Naive thymus-derived CD4-positive, alpha-beta T cell (primary cell): ENCODE measurements around the gene ARPC1B. TPM values are rescaled to one million over a fixed set of nuclear protein-coding genes. Genes with fewer than 3 reads are reported as not detected.

Experiments
- ATAC-seq: fragments of 150-1000 bp; cut with Tn5 transposase; 2 replicates; pipeline ENCODE4 v1.10.0; 2021; ENCODE audit warnings: mild to moderate bottlenecking, moderate library complexity
- CTCF ChIA-PET: fragments of 350-600 bp; sonication (Branson Sonifier 250); formaldehyde crosslinking; loops from one replicate; lab custom pipeline; 2021; ENCODE audit warnings: antibody characterized with exemption; lab: Charles Lee
- POLR2A ChIA-PET: fragments of 350-600 bp; sonication (Branson Sonifier 250); formaldehyde crosslinking; loops from one replicate; lab custom pipeline; 2021; ENCODE audit warnings: antibody characterized with exemption, inconsistent platforms; lab: Charles Lee
- DNase-seq, 9 donors: peaks; one replicate each; pipeline versions ENCODE4 v3.0.0 to v3.0.0-alpha.2; 2020 to 2022; ENCODE audit warnings: mixed read lengths in 1 of 9
- H3K27ac ChIP-seq: one replicate; pipeline ENCODE4 v1.7.0; 2013; ENCODE audit warnings: mild to moderate bottlenecking, low read depth, low read length, moderate library complexity
- H3K27me3 ChIP-seq, 2 donors: one replicate each; pipeline ENCODE4 v1.7.0; 2013; ENCODE audit warnings: low read length in 2 of 2, mild to moderate bottlenecking in 2 of 2, moderate library complexity in 2 of 2; ENCODE audit not compliant: control insufficient read depth in 2 of 2, insufficient read depth in 2 of 2
- H3K36me3 ChIP-seq, 3 experiments: 1 replicate in 2 of 3; 2 replicates in 1 of 3; pipeline ENCODE4 v1.7.0; 2013; ENCODE audit warnings: low read length in 3 of 3, mild to moderate bottlenecking in 3 of 3, moderate library complexity in 1 of 3; ENCODE audit not compliant: insufficient read depth in 3 of 3, control insufficient read depth in 2 of 3
- H3K4me1 ChIP-seq, 2 donors: one replicate each; pipeline ENCODE4 v1.7.0; 2013; ENCODE audit warnings: low read length in 2 of 2, mild to moderate bottlenecking in 2 of 2, moderate library complexity in 1 of 2; ENCODE audit not compliant: control insufficient read depth in 2 of 2, insufficient read depth in 2 of 2
- H3K4me3 ChIP-seq: 2 replicates; pipeline ENCODE4 v1.7.0; 2013; ENCODE audit warnings: mild to moderate bottlenecking, low read length
- H3K9me3 ChIP-seq, 3 experiments: 1 replicate in 2 of 3; 2 replicates in 1 of 3; pipeline ENCODE4 v1.7.0; 2013; ENCODE audit warnings: low read length in 3 of 3; ENCODE audit not compliant: control insufficient read depth in 2 of 3
- H3K27ac Mint-ChIP-seq, 9 donors: one replicate each; pipeline ENCODE4 v1.8.0; 2020 to 2022; ENCODE audit warnings: mixed read lengths in 9 of 9, mild to moderate bottlenecking in 8 of 9, moderate library complexity in 5 of 9, inconsistent platforms in 2 of 9
- H3K27me3 Mint-ChIP-seq, 5 donors: one replicate each; pipeline ENCODE4 v1.8.0; 2021 to 2022; ENCODE audit warnings: mixed read lengths in 5 of 5, mild to moderate bottlenecking in 1 of 5
- H3K36me3 Mint-ChIP-seq, 5 donors: one replicate each; pipeline ENCODE4 v1.8.0; 2020 to 2022; ENCODE audit warnings: mixed read lengths in 5 of 5, mild to moderate bottlenecking in 3 of 5, inconsistent platforms in 1 of 5
- H3K4me1 Mint-ChIP-seq, 7 donors: one replicate each; pipeline ENCODE4 v1.8.0; 2020 to 2022; ENCODE audit warnings: mixed read lengths in 7 of 7, mild to moderate bottlenecking in 3 of 7, inconsistent platforms in 1 of 7
- H3K4me3 Mint-ChIP-seq, 10 donors: one replicate each; pipeline ENCODE4 v1.8.0; 2020 to 2022; ENCODE audit warnings: mild to moderate bottlenecking in 10 of 10, mixed read lengths in 10 of 10, moderate library complexity in 6 of 10, inconsistent platforms in 2 of 10
- H3K9me3 Mint-ChIP-seq, 11 donors: one replicate each; pipeline ENCODE4 v1.8.0; 2020 to 2022; ENCODE audit warnings: mixed read lengths in 11 of 11, mild to moderate bottlenecking in 4 of 11, inconsistent platforms in 1 of 11, moderate library complexity in 1 of 11
- intact Hi-C, 2 donors: fragments of 100-400 bp; cut with micrococcal nuclease; formaldehyde crosslinking; loops; one replicate each; pipeline ENCODE4 v1.15.1; 2023
- polyA plus RNA-seq, 2 donors: library from polyadenylated mRNA; unstranded; fragments of 300-500 nt; fragmentation: Illumina TruSeq; gene quantifications; one replicate each; pipeline ENCODE4 v1.2.3, GENCODE V29; 2021
- total RNA-seq, 6 experiments: library from RNA in 5 of 6; stranded (reverse) in 5 of 6; gene quantifications; 1 replicate in 5 of 6; 2 replicates in 1 of 6; pipeline ENCODE4 v1.2.3 and lab custom pipeline; 2021 to 2026

Gene ARPC1B
- total and polyA plus RNA-seq, 7 experiments from 2014 or later: 88.1 to 575 (median 217) TPM

- no peak overlapping the region for H3K27ac ChIP-seq
- H3K9me3 Mint-ChIP-seq: no peaks in the 10 kb centered on the region
- no peak overlapping the region for H3K4me3 Mint-ChIP-seq
These were observed 9.0 kb upstream of the ARPC1B start for GRCh38 chr7:99365318-99366141.

GRCh38 chr7:99366646-99367045, 7.9 kb upstream of the ARPC1B start:
- ChIA-PET CTCF (interaction anchor here (0.6 to 1.0 kb wide), 3 partner anchors 19 to 539 kb away, joined by 3 to 4 read pairs (median 4); no protein-coding TSS in a partner anchor), POLR2A (interaction anchor here (1.3 kb wide), 1 partner anchor 13 kb away, joined by 4 read pairs; no protein-coding TSS in a partner anchor)
- Histone ChIP-seq H3K9me3 (no peaks in the 10 kb centered on the region), H3K36me3 (peaks cover 10 to 50% (median 18%) of the 10 kb centered on the region in 3 experiments), H3K4me3 (no peak overlapping the region), H3K27me3 (no peaks in the 10 kb centered on the region), H3K27ac (no peak overlapping the region), H3K4me1 (no peaks in the 10 kb centered on the region)
- H3K9me3 Mint-ChIP-seq: no peaks in the 10 kb centered on the region
- intact Hi-C loops: loop anchor here (5.0 kb wide), 2 partner anchors 39 to 471 kb away; partner anchors contain the start of gene ARPC1A (in 1 of the 2)
- DNase-seq: no peak
- H3K4me1 Mint-ChIP-seq: peaks cover 0 to 12% (median 0%) of the 10 kb centered on the region in 7 donors
- H3K36me3 Mint-ChIP-seq: peaks cover 0 to 10% (median 7%) of the 10 kb centered on the region in 5 donors
- H3K27ac Mint-ChIP-seq: peak overlapping the region in 1 of 9 donors; percentile 21
- no peak overlapping the region for H3K4me3 Mint-ChIP-seq
- no peaks in the 10 kb centered on the region for H3K27me3 Mint-ChIP-seq
- ATAC-seq: no peak

More at GRCh38 chr7:99365318-99366141, 9.0 kb upstream of the ARPC1B start:
- Histone ChIP-seq H3K9me3 (no peaks in the 10 kb centered on the region), H3K4me1 (no peaks in the 10 kb centered on the region), H3K36me3 (peaks cover 10 to 61% (median 18%) of the 10 kb centered on the region in 3 experiments), H3K27me3 (no peaks in the 10 kb centered on the region), H3K4me3 (no peak overlapping the region)
- Mint-ChIP-seq H3K27ac (peak overlapping the region in 5 of 9 donors; percentile 20 to 81 (median 22)), H3K36me3 (peaks cover 0 to 10% (median 7%) of the 10 kb centered on the region in 5 donors), H3K27me3 (no peaks in the 10 kb centered on the region), H3K4me1 (peaks cover 0 to 12% (median 0%) of the 10 kb centered on the region in 7 donors)
- intact Hi-C loops: loop anchor here (1.0 to 5.0 kb wide), 5 partner anchors 9 to 472 kb away; partner anchors contain the start of genes ARPC1A (in 1 of the 2), ARPC1B (in 1 of the 2), BUD31 (in 1 of the 2) and PDAP1 (in 1 of the 2)
- DNase-seq (peak; percentile 49 to 77 (median 64)), ATAC-seq (peak; percentile 97)
- ChIA-PET POLR2A (interaction anchor here (1.1 to 1.6 kb wide), 3 partner anchors 28 to 134 kb away, joined by 3 read pairs; partner anchors contain the start of gene ZNF394), CTCF (interaction anchor here (0.6 to 2.6 kb wide), 17 partner anchors 12 to 540 kb away, joined by 3 to 21 read pairs (median 4); partner anchors contain the start of genes BUD31, PDAP1 and ZNF394)

DNA sequence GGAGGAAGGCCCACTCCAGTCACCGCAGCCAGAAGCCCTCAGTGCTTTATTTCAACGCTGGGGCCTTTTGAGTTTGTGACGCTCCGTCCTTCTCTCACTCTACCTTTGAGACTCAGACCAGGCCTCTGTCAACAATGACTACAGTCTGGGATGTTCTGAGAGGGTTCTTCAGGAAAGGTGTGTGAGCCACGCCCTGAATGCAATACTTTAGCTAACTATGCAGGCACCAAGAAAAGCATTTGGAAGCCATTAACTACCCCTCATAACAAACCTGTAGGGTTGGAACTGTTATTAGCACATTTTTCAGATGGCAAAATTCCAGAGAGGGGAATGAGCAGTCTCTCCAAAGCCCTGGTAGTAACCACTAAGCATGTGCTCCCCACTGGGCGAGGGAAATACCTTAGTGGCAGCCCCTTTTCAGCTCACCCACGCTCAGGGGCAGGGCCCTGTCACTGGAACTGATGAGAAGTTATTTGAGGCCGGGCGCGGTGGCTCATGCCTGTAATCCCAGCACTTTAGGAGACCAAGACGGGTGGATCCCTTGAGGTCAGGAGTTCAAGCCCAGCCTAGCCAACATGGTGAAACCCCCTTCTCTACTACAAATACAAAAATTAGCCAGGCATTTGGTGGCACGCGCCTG, 5.7 kb upstream of the ARPC1B start:
- Mint-ChIP-seq H3K27me3 (no peaks in the 10 kb centered on the region), H3K4me3 (no peak overlapping the region), H3K27ac (peak overlapping the region in 6 of 9 donors; percentile 8 to 77 (median 54)), H3K9me3 (no peaks in the 10 kb centered on the region), H3K36me3 (peaks cover 0 to 7% (median 0%) of the 10 kb centered on the region in 5 donors), H3K4me1 (peaks cover 0 to 12% (median 6%) of the 10 kb centered on the region in 7 donors)
- ChIA-PET POLR2A (interaction anchor here (0.7 to 1.6 kb wide), 3 partner anchors 12 to 38 kb away, joined by 4 to 6 read pairs (median 5); no protein-coding TSS in a partner anchor), CTCF (interaction anchor here (0.6 to 0.7 kb wide), 3 partner anchors 12 to 22 kb away, joined by 3 to 4 read pairs (median 3); no protein-coding TSS in a partner anchor)
- intact Hi-C loops: loop anchor here (5.0 kb wide), 2 partner anchors 42 to 468 kb away; partner anchors contain the start of gene ARPC1A (in 1 of the 2)
- H3K4me3 ChIP-seq: no peak overlapping the region
- no peak for ATAC-seq
- H3K27me3 ChIP-seq: no peaks in the 10 kb centered on the region
- DNase-seq: no peak
- no peaks in the 10 kb centered on the region for H3K9me3 ChIP-seq
- H3K36me3 ChIP-seq: peaks cover 7 to 32% (median 10%) of the 10 kb centered on the region in 3 experiments
- no peak overlapping the region for H3K27ac ChIP-seq
- H3K4me1 ChIP-seq: no peaks in the 10 kb centered on the region

DNA sequence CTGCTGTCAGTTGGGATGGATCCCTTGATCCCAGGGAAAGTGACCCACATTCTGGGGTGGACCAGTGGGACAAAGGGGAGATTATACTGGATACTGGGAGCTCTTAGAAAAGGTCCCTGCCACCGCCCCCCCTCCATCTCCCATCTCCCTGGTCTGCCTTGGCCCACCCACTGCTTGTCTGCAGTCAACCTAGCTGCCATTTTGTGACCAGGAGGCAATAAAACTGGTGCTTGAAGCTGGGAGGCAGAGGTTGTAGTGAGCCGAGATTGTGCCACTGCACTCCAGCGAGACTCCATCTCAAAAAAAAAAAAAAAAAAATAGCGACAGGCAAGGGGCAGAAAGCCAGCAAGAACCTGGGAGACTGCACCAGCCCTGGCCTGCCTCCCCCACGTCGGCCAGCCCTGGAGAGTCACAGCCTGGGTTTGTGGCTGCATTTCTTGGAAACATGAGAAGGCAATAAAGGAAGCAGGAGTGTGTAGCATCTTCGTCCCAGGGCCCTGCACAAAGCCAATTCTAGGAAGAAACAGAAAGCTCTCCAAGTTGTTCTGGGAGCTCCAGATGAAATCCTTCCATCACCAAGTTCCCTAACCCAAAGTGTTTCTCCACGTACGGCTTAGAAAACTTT, 4.7 kb upstream of the ARPC1B start:
- Histone ChIP-seq H3K4me3 (no peak overlapping the region), H3K9me3 (no peaks in the 10 kb centered on the region), H3K27me3 (no peaks in the 10 kb centered on the region), H3K36me3 (peaks cover 2 to 26% (median 7%) of the 10 kb centered on the region in 3 experiments), H3K27ac (no peak overlapping the region), H3K4me1 (no peaks in the 10 kb centered on the region)
- ATAC-seq (no peak), DNase-seq (no peak)
- CTCF ChIA-PET: interaction anchor here (0.6 kb wide), 1 partner anchor 11 kb away, joined by 3 read pairs; no protein-coding TSS in a partner anchor
- Mint-ChIP-seq H3K9me3 (no peaks in the 10 kb centered on the region), H3K27ac (peak overlapping the region in 3 of 9 donors; percentile 18 to 43 (median 24)), H3K27me3 (no peaks in the 10 kb centered on the region), H3K4me1 (peaks cover 0 to 12% (median 6%) of the 10 kb centered on the region in 7 donors), H3K4me3 (peak overlapping the region in 1 of 10 donors; percentile 14), H3K36me3 (peaks cover 0 to 7% (median 0%) of the 10 kb centered on the region in 5 donors)
- POLR2A ChIA-PET: interaction anchor here (0.5 to 1.6 kb wide), 5 partner anchors 11 to 668 kb away, joined by 3 to 6 read pairs (median 4); no protein-coding TSS in a partner anchor
- intact Hi-C loops: loop anchor here (5.0 kb wide), 3 partner anchors 37 to 467 kb away; partner anchors contain the start of genes ARPC1A (in 2 of the 2), BUD31 (in 1 of the 2) and PDAP1 (in 1 of the 2)

DNA sequence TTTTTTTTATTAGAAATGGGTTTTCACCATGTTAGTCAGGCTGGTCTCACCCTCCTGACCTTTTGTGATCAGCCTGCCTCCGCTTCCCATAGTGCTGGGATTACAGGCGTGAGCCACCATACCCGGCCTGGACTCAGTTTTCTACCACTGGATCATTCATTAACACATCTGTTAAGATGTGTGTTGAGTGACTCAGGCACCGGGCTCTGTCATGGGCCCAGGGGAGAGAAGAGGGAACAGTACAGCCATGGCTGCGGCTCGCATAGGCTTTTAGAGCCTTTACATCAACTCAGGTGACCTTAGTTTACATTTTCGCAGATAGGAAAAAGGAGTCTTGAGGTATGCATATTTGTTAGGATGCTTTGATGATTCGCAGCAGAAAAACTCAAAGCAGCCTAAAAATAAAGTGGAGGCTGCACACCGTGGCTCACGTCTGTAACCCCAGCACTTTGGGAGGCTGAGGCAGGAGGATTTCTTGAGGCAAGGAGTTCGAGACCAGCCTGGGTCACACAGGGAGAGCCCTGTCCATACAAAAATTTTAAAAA, 3.1 kb upstream of the ARPC1B start:
- DNase-seq: no peak
- Mint-ChIP-seq H3K27me3 (no peaks in the 10 kb centered on the region), H3K27ac (peak overlapping the region in 3 of 9 donors; percentile 24 to 51 (median 38)), H3K4me3 (peak overlapping the region in 1 of 10 donors; percentile 74), H3K4me1 (peaks cover 0 to 15% (median 12%) of the 10 kb centered on the region in 7 donors), H3K9me3 (no peaks in the 10 kb centered on the region), H3K36me3 (peaks cover 0 to 4% (median 0%) of the 10 kb centered on the region in 5 donors)
- intact Hi-C loops: loop anchor here in 1 of 2 donors (5.0 kb wide), 2 partner anchors 36 to 44 kb away; partner anchors contain the start of genes ARPC1A, BUD31 and PDAP1
- ATAC-seq: no peak
- H3K36me3 ChIP-seq: peaks cover 0 to 17% (median 4%) of the 10 kb centered on the region in 3 experiments
- H3K9me3 ChIP-seq: no peaks in the 10 kb centered on the region
- no peak overlapping the region for H3K27ac ChIP-seq
- H3K27me3 ChIP-seq: no peaks in the 10 kb centered on the region
- H3K4me1 ChIP-seq: peaks cover 5 to 8% of the 10 kb centered on the region in 2 donors
- no peak overlapping the region for H3K4me3 ChIP-seq
- ChIA-PET CTCF (interaction anchor here (1.2 kb wide), 1 partner anchor 8 kb away, joined by 3 read pairs; no protein-coding TSS in a partner anchor), POLR2A (interaction anchor here (0.6 to 7.4 kb wide), 4 partner anchors 9 to 29 kb away, joined by 4 to 42 read pairs (median 6); no protein-coding TSS in a partner anchor)
